GM12878 (cell line): ENCODE data around the gene PRDM16.

Experiments used
- ATF2 ChIP-seq: IDR thresholded peaks from 2 replicates; pipeline ENCODE4 v1.6.1; 2012; ENCODE audit warnings: low read length, inconsistent platforms
- ATF3 ChIP-seq: IDR thresholded peaks from 2 replicates; pipeline ENCODE4 v1.6.1; 2011; ENCODE audit warnings: low read depth, mild to moderate bottlenecking, low read length, moderate library complexity, borderline replicate concordance; ENCODE audit errors: extremely low read depth
- CHD4 ChIP-seq: fragments of 200-600 bp; sonication (generic); IDR thresholded peaks from 2 replicates; pipeline ENCODE4 v1.6.1; 2016; ENCODE audit warnings: mild to moderate bottlenecking
- CTCF ChIP-seq, 3 experiments: IDR thresholded peaks in 2 of 3; conservative IDR thresholded peaks in 1 of 3; 2 replicates each; pipeline ENCODE4 v1.5.1; 2011; ENCODE audit warnings: low read depth in 3 of 3, low read length in 3 of 3, mild to moderate bottlenecking in 3 of 3, control low read depth in 2 of 3, moderate library complexity in 2 of 3, inconsistent platforms in 1 of 3, mixed read lengths in 1 of 3; ENCODE audit not compliant: control insufficient read depth in 2 of 3, insufficient read depth in 1 of 3; ENCODE audit errors: extremely low read depth in 1 of 3
- GABPA ChIP-seq: IDR thresholded peaks from 2 replicates; pipeline ENCODE4 v1.6.1; 2014; ENCODE audit warnings: antibody characterized with exemption, low read depth, mild to moderate bottlenecking, inconsistent platforms
- HDAC2 ChIP-seq: fragments of 200-600 bp; sonication (generic); IDR thresholded peaks from 2 replicates; pipeline ENCODE4 v1.6.1; 2017
- NFIC ChIP-seq: IDR thresholded peaks from 2 replicates; pipeline ENCODE4 v1.6.1; 2012; ENCODE audit warnings: low read depth, mild to moderate bottlenecking, inconsistent platforms, low read length, moderate library complexity
- POLR2A ChIP-seq: IDR thresholded peaks from 2 replicates; pipeline ENCODE4 v1.6.1; 2011; ENCODE audit warnings: low read depth, mild to moderate bottlenecking, low read length
- RAD21 ChIP-seq: IDR thresholded peaks from 2 replicates; pipeline ENCODE4 v1.6.1; 2011; ENCODE audit warnings: mild to moderate bottlenecking, low read depth, low read length, moderate library complexity; ENCODE audit not compliant: insufficient read depth
- SRF ChIP-seq, 2 experiments: IDR thresholded peaks; 2 replicates each; pipeline ENCODE4 v1.6.1; 2011; ENCODE audit warnings: low read depth in 2 of 2, low read length in 2 of 2, mild to moderate bottlenecking in 1 of 2, moderate library complexity in 1 of 2
- SUPT20H ChIP-seq: IDR thresholded peaks from 2 replicates; pipeline ENCODE4 v1.6.1; 2011; ENCODE audit warnings: low read depth, mild to moderate bottlenecking, low read length, moderate library complexity, borderline replicate concordance; ENCODE audit not compliant: control insufficient read depth
- TAF1 ChIP-seq: IDR thresholded peaks from 2 replicates; pipeline ENCODE4 v1.6.1; 2011; ENCODE audit warnings: mild to moderate bottlenecking, low read depth, low read length, borderline replicate concordance
- ZBTB11 ChIP-seq: fragments of 450-650 bp; formaldehyde crosslinking; IDR thresholded peaks from 2 replicates; pipeline ENCODE4 v1.5.0; 2022; ENCODE audit warnings: mild to moderate bottlenecking, missing genetic modification characterization
- ZNF274 ChIP-seq: IDR thresholded peaks from one replicate; pipeline ENCODE4 v1.8.0; 2011; ENCODE audit not compliant: insufficient read length, insufficient read depth

GRCh38 chr1:3209201-3209600 is 140.2 kb downstream of the PRDM16 start:
- TF ChIP-seq NFIC (no peak), ATF3 (no peak), RAD21 (no peak), CTCF (IDR thresholded peaks at IDR 0.05 in 2 of 3, conservative IDR thresholded peaks at IDR 0.05 in 1 of 3; ENCODE audit: control insufficient read depth in 2 of 3, extremely low read depth in 1 of 3, insufficient read depth in 1 of 3, low read depth in 3 of 3, low read length in 3 of 3) (no peak), TAF1 (no peak), HDAC2 (no peak), CHD4 (no peak), SRF (IDR thresholded peaks at IDR 0.05; ENCODE audit: low read depth in 2 of 2, low read length in 2 of 2) (no peak), ATF2 (no peak), ZBTB11 (no peak), POLR2A (no peak), ZNF274 (no peak), GABPA (no peak), SUPT20H (no peak)
